Testis (tissue), 3 donors: Measurements from ENCODE around the gene MROH9. TPM values are rescaled to one million over a fixed set of nuclear protein-coding genes. Genes with fewer than 3 reads are reported as not detected.

ENCODE experiments used
- DNase-seq: peaks from one replicate; pipeline ENCODE4 v3.0.0-alpha.2; 2019
- H3K27ac ChIP-seq, 2 donors: fragments of 200-600 bp; sonication (generic); one replicate each; pipeline ENCODE4 v1.5.1; 2019
- H3K27me3 ChIP-seq: fragments of 200-600 bp; sonication (generic); one replicate; pipeline ENCODE4 v1.5.1; 2019
- H3K36me3 ChIP-seq: fragments of 200-600 bp; sonication (generic); one replicate; pipeline ENCODE4 v1.5.1; 2017; ENCODE audit warnings: low read depth; ENCODE audit errors: missing control alignments
- H3K4me1 ChIP-seq: fragments of 200-600 bp; sonication (generic); one replicate; pipeline ENCODE4 v1.5.1; 2019
- H3K4me3 ChIP-seq, 2 donors: fragments of 200-600 bp; sonication (generic); one replicate each; pipeline ENCODE4 v1.5.1; 2017 to 2019
- H3K9me3 ChIP-seq: fragments of 200-600 bp; sonication (generic); one replicate; pipeline ENCODE4 v1.5.1; 2017
- CTCF ChIP-seq, 3 experiments: fragments of 450-650 bp in 2 of 3; fragments of 200-600 bp in 1 of 3; sonication (generic) in 1 of 3; IDR thresholded peaks; one replicate each; pipeline ENCODE4 v1.5.1; 2016 to 2019; ENCODE audit warnings: antibody characterized with exemption in 3 of 3, mild to moderate bottlenecking in 2 of 3, moderate library complexity in 1 of 3
- POLR2A ChIP-seq: fragments of 450-650 bp; IDR thresholded peaks from one replicate; pipeline ENCODE4 v1.6.1; 2017; ENCODE audit warnings: antibody characterized with exemption, mild to moderate bottlenecking, moderate library complexity
- WGBS, 2 donors: methylation state at CpG; one replicate each; pipeline ENCODE4 v1.1.5; 2018; 5-methylcytosine and 5-hydroxymethylcytosine counted together
- intact Hi-C: fragments of 100-400 bp; cut with DNase I; formaldehyde crosslinking; loops from one replicate; pipeline ENCODE4 v1.15.1; 2023; ENCODE audit warnings: low total_unique reads
- polyA plus RNA-seq: library from polyadenylated mRNA; stranded (reverse); fragments of 350-450 nt; fragmentation: Illumina TruSeq; extraction: RNeasy Lipid Tissue Mini Kit (QIAGEN cat#74804); gene quantifications from one replicate; pipeline ENCODE4 v1.2.3, GENCODE V29; 2014; ENCODE audit warnings: low read depth, low replicate concordance; ENCODE audit not compliant: insufficient read depth
- total RNA-seq, 2 donors: library from RNA; depleted of rRNA; stranded (reverse); fragments of >200 nt; gene quantifications; one replicate each; pipeline ENCODE4 v1.2.3, GENCODE V29; 2016

MROH9 gene
- total and polyA plus RNA-seq, 3 donors from 2014 or later: 1.1 to 2.8 (median 2.3) TPM

DNA sequence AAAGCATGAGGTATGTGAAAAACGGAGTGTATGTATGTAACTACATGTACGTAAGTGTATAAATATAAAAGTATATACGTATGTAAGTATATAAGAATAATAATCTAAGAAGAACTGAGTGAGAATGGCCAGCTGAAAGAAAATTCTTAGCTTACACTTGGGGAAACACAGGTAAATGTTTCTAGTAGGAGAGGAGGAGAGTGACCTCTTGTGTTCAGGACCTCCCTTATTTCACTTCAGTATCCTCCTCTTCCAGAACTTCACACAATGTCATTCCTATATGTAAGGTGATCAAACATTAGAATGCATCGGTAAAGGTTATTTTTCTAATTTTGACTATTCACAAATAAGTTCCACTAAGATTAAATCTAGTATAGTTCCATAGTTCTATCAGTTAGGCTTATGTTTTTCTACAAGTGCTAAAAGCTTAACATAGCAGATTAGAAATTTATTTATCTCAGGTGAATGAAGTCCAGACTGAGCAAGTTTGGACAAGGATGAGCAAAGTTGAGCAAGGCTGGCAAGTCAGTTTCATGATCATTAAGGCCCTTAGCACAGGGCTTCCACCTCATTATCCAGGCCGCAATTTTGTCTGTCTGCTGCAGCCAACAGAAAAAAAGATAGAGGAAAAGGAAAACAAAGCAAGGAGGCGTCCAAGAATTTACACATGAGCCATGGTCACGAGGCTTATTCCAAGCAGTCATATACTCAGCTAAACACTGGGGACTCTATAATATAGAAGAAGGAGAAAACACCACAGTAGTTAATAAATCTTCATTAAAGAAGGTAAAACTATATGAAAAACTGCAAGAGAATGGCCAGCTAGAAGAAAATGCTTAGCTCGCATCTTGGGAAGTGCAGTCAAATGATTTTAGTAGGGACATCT, 7.1 kb upstream of the MROH9 start:
- no peak for DNase-seq
- Histone ChIP-seq H3K4me1 (peaks cover 6% of the 10 kb centered on the region), H3K27me3 (no peaks in the 10 kb centered on the region), H3K36me3 (no peaks in the 10 kb centered on the region), H3K27ac (peak overlapping the region in 1 of 2 donors; percentile 4), H3K4me3 (no peak overlapping the region), H3K9me3 (no peaks in the 10 kb centered on the region)
- WGBS, 2 donors: 68 to 69% methylated on average over 8 of the region's 8 CpGs
- intact Hi-C loops: no loop called here
- TF ChIP-seq CTCF (IDR thresholded peaks at IDR 0.05) (no peak), POLR2A (no peak)

DNA sequence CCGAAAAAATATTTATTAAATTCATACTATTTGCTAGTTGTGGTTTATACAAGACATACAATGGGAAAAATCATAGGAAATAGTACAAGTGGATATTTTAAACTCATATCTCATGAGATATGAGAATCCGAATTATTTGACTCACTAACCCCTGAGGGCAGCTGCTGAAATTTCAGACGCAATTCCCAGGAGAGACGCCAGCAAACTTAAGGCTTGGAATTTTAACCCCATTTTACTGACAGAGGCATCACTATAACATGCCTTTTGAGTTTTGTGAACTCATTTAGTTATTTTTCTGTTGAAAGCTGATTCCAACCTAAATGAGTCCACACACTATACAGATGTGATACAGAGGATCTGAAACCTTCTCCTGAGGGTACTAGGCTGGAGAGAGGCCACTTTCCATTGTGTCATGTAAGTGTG, 5.9 kb upstream of the MROH9 start:
- Histone ChIP-seq H3K27ac (peak overlapping the region; percentile 18 to 76), H3K4me1 (peaks cover 6% of the 10 kb centered on the region), H3K36me3 (no peaks in the 10 kb centered on the region), H3K9me3 (no peaks in the 10 kb centered on the region), H3K4me3 (peak overlapping the region in 1 of 2 donors; percentile 3), H3K27me3 (no peaks in the 10 kb centered on the region)
- TF ChIP-seq CTCF (IDR thresholded peaks at IDR 0.05) (no peak), POLR2A (no peak)
- WGBS, 2 donors: 25 to 28% methylated on average over 4 of the region's 4 CpGs
- DNase-seq: no peak
- intact Hi-C loops: no loop called here

DNA sequence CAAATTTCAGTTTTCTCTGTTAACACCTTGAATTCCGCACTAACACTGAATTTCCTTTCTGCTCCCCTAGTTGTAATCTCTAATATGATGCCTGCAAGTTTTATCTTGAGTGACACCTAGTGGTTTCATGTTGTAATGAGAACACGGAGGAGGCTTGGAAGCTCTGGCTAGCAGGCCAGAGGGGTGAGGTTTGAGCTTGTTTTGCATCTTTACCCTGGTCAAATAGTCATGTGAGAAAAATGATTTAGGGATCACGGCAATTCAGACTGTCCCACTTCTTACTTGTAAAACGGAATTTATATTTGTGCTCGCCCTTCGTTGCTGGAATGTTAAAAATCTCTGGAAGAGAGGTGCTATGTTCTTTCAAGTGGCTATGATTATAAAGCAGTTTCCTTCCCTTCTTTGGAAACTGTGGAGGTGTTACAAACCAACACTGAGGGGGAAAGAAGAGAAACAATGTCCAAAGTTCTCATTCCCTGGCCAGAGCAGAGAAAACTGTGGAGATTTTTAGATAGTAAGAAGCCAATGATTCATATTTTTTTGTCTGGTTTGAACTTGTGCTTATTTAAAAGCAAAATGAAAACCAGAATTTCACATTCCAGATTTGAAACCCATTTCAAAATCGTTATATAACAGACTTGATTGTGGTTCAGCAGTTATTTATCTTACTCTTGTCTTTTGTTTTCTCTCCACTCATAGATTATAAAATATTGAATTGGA, 5.3 kb upstream of the MROH9 start:
- Histone ChIP-seq H3K36me3 (no peaks in the 10 kb centered on the region), H3K27ac (peak overlapping the region; percentile 18 to 76), H3K4me3 (peak overlapping the region in 1 of 2 donors; percentile 3), H3K4me1 (peaks cover 6% of the 10 kb centered on the region), H3K9me3 (no peaks in the 10 kb centered on the region), H3K27me3 (no peaks in the 10 kb centered on the region)
- intact Hi-C loops: no loop called here
- DNase-seq: peak; percentile 40
- 1 to 5% methylated on average over 7 of the region's 7 CpGs for WGBS, 2 donors
- TF ChIP-seq CTCF (IDR thresholded peaks at IDR 0.05): peak; percentile 56 to 75 (median 66)
- no peak for TF ChIP-seq POLR2A

DNA sequence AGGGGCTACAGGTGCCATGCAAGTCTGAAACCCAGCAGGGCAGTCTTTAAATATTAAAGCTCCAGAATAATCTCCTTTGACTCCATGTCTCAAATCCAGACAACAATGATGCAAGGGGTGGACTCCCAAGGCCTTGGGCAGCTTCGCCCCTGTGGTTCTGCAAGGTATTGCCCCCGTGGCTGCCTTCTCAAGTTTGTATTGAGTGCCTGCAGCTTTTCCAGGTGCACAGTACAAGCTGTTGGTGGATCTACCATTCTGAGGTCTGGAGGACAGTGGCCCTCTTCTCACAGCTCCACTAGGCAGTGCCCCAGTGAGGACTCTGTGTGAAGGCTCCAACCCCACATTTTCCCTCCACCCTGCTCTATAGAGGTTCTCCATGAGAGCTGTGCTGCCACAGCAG, 3.7 kb upstream of the MROH9 start:
- H3K27ac ChIP-seq: no peak overlapping the region
- no peak for DNase-seq
- WGBS, 2 donors: 76 to 94% methylated on average over 2 of the region's 2 CpGs
- no peaks in the 10 kb centered on the region for H3K27me3 ChIP-seq
- no peaks in the 10 kb centered on the region for H3K36me3 ChIP-seq
- no peak for TF ChIP-seq CTCF (IDR thresholded peaks at IDR 0.05)
- no peak for TF ChIP-seq POLR2A
- H3K4me3 ChIP-seq: no peak overlapping the region
- H3K9me3 ChIP-seq: no peaks in the 10 kb centered on the region
- intact Hi-C loops: no loop called here
- peaks cover 6% of the 10 kb centered on the region for H3K4me1 ChIP-seq
